Measurements from ENCODE around the gene SLIT1.

The SLIT1 gene

DNA sequence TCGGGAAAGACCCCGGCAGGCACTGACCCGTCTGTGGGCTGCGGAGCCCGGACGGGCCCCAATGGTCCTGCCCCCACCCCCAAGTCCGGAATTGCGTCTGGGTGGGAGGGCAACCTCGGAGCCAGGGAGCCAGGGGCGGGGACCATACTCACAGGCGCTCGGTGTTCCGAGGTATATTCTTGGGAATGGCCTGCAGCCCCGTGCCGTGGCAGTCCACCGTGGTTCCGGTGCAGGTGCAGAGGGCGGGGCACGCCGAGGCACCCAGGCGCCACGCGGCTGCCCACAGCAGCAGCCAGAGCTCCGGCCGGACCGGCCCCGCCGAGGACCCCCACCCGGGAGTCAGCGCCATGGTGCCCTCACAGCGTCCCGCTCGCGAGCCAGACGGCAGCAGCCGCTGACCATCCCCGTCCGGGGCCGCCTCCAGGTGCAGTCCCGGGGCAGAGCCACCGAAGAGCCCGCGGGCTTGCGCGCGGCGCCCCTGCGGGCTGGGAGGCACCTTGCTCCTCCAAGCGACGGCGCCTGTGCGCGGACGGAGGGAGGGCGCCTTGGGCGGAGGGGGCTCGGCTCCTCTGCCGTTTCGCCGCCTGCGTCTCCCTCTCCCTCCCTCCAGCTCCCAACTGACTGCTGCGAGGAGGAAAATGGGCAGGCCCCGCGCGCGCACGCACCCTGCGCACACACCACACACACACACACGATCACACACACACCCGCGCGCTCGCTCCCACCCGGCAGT lies at the start of gene SLIT1:
TSS of gene SLIT1 (minus strand) at position 634 of the 733 bp plus-strand sequence. CDS start at position 349, 285 bp downstream.
- no peak for DNase-seq

DNA sequence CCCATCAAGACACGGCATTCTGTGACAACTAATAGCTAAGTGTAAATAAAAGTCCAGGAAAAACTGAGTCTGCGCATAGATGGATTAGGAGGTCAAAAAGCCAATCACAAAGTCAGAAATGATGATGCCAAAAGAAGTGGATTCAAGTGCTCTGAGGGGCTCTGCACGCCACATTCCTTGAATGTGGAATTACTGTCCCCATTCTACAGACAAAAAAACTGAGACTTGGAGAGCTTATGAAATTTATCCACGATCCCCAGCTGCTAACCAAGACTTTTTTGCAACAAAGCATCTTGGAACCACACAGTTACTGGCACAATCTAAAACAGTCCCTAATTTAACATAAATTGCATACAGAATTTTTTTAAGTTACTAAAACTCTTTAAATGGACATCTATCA lies 49.6 kb upstream of the SLIT1 start:
- DNase-seq: no peak

DNA sequence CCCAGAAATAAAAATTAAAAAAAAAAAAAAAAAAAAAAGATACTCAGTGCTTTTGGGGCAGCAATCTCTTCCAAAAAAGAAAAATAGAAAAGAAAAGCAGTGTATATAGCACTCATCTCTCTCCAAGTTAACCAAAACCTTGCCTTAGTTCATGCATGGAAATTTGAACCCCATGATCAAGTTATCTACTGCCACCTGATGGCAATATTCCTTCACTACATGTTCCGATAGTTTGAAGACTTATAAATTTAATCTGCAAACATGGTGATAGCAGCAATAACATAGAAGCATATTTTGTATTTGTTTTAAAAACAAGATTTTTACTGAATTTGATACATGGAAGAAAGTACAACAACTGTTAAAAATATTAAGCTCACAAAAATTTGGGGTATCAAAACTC lies 48.6 kb upstream of the SLIT1 start:
- no peak for DNase-seq

DNA sequence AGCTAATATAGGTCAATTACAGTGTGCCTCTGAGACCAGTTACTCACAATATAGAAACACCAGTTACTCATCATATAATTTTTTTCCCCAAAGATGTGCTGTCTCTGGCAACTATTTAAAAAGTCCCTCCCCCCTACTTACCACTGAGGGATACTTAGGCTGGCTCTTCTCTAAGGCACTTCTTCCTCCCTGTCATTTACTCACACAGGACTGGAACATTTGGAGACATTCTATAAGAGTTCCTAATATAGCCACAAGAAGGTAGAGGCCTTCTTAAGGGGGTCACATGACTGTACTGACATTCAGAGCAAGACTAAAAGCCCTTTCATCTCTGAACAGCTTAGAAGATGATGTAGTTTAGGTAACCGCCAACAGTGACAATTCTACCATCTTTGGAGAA lies 44.4 kb upstream of the SLIT1 start:
- no peak for DNase-seq

- no peak for DNase-seq
Observed at GRCh38 chr10:97229322-97230015, 43.7 kb upstream of the SLIT1 start.

DNA sequence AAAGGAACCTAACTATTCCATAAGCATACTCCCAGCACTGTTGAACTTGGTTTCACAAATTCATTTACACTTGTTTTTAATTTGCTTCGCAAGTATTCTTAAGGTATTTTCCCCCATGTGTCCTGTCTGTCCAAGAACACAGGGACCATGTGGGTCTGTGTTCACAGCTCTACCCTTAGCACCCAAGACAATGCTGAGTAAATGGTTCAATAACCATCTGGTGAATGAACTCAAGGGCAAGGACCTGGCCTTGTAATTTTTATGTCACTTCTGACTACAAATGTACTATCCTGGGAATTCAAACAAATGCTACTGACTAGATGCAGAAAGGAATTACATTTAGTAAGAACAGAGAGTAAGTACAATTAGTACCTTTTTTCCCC lies 43.0 kb upstream of the SLIT1 start:
- DNase-seq: no peak

DNA sequence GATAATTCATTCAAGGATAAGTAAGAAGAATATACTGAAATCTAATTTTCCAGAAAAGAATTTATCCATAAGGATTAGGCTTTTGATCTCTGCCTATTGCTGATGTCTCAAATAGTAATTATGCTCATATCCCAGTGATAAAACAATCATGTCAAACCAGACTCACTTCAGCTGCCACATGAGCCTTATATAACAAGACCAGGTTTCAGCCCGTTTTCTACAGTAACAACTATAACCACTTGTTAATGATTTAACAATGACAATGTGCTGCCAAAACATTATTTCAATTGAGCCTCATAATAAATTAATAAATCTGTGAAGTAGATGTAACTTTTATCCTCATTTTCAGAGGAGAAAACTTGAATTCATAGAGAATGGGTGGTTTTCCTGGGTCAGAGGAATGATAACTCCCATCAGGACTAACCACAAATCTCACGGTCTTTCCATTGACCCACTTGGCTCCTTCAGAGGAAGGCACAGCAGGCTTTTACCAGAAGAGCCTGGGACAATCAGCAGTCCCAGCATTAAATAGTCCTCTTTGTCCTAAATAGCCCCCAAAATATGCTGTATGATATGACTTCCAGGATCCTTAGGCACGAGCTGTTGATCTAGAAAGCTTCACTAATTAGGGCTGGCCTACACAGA lies 42.5 kb upstream of the SLIT1 start:
- no peak for DNase-seq

DNA sequence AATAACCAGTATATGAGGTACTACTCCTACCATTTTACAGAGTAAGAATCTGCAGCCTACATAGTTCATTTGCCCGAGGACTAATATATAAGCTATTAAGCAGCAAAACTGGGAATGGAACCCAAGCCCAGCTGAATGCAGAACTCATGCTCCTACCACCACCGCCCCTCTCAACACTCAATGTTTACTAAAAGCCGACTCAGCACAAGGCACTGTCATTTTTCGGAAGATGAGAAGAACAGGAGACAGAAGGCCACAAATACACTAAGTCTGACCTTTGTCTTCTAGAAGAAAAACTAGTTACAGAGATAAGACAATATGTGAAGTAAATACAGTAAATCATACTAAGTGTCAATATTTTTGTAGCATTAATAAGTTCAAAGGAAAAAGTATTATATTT lies 40.6 kb upstream of the SLIT1 start:
- no peak for DNase-seq

DNA sequence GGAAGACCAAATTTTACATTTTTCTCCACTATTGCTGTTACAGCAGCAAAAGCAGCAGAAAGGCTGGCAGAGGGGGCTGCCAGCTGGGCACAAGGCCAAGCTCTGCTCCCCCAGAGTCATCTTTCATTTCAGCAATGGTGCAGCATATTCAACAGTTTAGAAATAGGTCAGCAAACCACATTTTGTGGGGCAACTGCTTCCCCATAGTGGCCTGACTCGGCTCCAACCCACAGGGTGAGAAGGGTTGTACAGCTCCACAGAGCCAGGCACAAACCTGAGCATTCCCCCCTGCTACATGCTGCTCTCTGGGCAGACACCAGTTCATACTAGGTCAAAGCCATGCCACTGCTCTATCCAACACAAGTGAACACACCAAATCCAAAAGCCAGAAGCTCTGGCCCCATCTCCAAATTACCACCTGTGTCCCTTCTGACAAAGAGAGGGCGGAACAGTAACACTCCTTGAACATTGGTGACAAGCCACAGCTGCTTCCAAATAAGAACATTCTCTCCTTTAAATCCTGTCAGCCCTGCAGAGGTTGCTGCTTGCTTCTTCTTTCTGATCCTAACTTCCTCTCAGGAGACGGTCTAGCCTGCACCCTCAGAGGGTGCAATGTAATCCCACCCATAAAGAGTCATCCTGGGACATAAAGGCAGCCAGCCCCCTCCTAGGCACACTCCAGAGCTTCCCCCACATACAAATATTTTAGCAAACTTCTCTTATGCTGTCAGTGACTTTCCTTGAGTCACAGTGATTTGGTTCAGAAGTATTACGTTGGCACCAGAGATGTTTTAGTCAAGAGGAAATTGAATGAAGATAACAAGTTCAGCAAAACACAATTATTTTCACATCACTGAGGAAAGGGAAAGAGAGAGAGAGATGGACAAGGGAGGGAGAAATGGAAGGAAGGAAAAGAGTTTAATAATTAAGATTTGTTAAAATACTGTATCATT lies 39.0 kb upstream of the SLIT1 start:
- DNase-seq: no peak

DNA sequence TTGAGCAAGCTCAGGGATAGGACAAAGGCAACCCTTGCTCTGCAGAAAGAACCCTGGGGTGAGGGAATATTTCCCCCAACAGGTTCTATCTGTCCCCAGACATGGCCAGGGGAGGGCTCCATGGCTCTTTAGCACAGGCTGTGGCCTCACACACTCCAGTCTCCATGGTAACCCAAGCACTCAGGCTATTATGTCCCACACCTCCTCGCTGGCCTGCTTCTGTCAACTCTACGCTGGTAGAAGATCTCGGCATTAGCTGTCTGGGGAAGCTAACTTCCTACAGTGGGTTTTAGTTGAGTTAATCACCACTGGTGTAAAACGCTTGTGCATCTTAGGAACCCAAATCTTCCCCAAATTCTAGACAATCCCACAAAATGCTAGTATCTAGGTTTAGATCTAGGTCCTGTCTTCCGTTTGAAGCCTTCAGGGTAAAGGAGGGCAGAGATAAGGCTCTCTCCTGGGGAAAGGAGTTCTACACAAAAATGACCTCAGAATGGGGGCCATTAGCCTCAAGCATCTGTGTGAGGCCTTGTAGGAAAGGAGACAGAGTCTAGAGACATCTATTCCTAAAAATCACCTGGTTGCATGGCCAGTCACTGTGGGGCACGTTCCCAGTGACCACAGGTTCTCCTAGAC lies 36.7 kb upstream of the SLIT1 start:
- DNase-seq: no peak

- no peak for DNase-seq
Observed at GRCh38 chr10:97220355-97220754, 34.6 kb upstream of the SLIT1 start.

DNA sequence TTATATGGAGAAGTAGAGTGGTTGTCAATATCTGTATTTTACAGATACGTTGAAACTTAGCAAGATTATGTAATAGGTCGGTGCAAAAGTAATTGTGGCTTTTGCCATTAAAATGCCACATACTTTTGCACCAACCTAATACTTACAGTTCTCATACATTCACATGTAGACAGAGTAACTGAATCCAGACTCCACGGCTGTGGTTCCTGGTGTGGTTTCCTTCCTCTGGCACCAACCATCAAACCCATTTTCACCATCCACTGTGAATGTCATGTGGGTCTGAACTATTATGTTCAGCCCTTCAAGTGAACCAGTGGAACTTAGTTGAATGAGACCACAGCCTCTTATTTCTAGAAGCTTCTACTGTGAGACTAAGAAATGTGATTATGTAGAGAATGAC lies 31.5 kb upstream of the SLIT1 start:
- DNase-seq: no peak

DNA sequence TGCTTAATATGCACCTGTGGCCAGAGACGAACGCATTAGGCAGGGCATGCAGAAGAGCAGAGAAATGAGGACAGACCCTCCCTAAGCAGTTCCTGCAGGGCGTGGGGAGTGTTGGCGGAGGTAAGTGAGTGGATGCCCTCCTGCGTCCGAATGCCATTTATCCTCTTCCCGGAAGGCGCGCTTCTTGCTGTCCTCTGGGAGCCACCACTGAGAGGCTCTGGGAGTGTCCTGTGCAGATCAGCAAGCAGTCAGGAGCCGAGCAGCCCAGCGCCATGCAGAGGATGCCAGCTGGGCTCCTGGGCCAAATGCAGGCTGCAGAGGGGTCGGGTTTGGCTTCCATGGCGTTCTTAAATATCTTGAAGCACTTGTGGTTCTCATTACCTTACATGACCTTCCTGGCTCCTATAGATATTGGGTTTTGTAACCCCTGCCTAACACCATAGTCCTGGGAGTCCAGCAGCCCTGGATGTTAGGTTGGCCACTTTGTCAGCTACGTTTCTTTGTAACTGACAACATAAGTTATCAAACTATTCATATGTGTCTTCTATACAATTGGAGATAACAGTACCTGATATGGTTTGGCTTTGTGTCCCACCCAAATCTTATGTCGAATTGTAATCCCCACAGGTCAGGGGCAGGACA lies 30.0 kb upstream of the SLIT1 start:
- DNase-seq: no peak

- DNase-seq: no peak
Observed at GRCh38 chr10:97213431-97213830, 27.7 kb upstream of the SLIT1 start.

DNA sequence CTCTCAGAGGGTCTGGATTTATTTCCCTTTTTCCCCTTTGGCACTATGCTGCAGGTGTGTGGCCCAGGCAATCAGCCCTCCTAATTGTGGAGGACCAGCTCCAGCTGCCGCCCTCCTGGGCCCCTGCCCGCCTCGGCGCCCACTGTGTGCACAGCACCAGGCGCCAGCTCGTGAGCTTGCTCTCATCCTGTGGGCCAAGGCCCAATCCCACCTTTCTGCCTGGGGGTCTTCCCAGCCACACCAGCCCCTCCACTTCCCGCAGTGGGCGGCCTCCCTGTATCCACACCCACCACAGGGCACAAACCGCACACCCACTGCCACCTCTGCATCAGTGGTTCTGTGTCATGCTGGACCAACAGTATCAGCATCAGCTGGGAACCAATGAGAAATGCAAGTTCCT lies 25.5 kb upstream of the SLIT1 start:
- DNase-seq: no peak

- DNase-seq: no peak
Observed at GRCh38 chr10:97210543-97210960, 24.8 kb upstream of the SLIT1 start.

DNA sequence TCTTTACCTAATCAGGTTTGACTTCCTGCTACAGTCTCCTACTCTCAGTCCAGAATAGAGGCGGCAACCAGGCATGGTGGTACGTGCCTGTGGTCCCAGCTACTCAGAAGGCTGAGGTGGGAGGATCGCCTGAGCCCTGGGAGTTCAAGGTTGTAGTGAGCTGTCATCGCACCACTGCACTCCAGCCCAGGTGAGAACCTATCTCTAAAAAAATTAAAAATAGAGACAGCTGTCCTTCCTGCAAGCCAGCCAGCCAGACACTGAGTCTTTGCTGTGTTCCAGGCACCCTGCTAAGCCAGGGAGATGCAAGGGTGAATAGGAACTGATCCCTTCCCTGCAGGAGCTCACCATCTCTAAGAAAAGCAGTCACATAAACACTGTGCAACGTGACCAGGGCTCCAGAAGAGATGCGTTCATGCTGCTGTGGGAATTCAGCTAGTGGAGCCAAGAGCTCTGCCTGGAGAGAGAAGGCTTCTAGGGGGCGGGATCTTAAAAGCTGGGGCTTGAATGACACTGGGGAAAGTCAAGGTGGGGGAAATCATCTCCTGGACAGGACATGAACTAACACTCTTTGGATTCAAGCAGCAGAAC lies 22.1 kb upstream of the SLIT1 start:
- DNase-seq: no peak

- DNase-seq: no peak
Observed at GRCh38 chr10:97207131-97207530, 21.4 kb upstream of the SLIT1 start.

- DNase-seq: no peak
Observed at GRCh38 chr10:97204826-97205679, 19.3 kb upstream of the SLIT1 start.

GRCh38 chr10:97203220-97203619 lies 17.5 kb upstream of the SLIT1 start:
- DNase-seq: no peak

- no peak for DNase-seq
Observed at GRCh38 chr10:97200616-97201015, 14.9 kb upstream of the SLIT1 start.

All from NCI-H2029 treated with DMSO at 0.1 percent for 48 hours (cell line).